ENCODE results near the gene IFNG-AS1.

The IFNG-AS1 gene

DNA sequence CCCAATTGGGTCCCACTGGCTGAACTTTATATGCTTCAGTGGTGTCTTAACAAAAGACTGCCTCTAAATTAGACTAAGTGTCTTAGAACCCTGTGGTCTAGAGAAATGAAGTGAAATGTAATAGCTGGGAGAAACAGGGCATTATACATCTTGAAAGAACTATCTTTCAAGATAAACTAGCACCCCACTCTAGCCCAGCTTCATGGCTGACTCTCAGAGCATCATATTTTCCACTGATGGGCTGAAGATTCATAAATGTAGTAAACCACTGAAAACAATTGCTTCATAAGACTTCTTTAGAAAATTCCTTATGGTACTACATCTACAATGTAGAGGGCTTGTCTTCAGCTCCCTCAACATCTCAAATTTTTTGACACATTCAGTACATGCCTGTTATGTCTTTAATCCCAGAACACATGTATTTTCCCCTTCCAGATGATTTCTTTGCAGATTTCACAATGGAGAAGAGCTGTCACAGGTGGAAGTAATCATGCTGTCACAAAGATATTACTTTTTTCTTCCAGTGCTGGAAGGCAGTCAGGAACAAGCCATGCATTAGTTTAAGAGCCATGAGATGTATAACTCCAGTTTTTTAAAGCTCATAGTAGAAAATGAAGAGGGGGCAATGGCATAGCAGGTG, 48.5 kb downstream of the IFNG-AS1 start:
- no peak for DNase-seq (ENCODE audit: low spot score)

DNA sequence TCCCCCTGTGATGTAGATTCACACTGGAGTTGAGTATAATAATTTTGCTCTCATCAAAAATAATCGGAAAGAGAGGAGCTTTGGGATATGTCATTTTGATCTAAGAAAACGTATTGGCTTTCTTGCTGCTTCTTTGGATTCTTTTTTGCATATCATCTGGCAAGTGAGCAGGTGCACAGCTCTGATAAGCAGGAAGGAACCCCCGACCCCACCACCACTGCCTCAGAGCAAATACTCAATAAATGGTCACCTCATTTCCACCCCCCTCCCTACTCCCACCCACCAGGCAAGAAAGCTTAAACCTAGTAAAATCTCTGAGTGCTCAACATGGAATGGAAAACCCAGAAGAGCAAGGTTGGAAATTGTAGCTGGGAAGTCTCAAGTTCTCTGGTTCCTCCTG, 49.4 kb downstream of the IFNG-AS1 start:
- DNase-seq (ENCODE audit: low spot score) = no peak

DNA sequence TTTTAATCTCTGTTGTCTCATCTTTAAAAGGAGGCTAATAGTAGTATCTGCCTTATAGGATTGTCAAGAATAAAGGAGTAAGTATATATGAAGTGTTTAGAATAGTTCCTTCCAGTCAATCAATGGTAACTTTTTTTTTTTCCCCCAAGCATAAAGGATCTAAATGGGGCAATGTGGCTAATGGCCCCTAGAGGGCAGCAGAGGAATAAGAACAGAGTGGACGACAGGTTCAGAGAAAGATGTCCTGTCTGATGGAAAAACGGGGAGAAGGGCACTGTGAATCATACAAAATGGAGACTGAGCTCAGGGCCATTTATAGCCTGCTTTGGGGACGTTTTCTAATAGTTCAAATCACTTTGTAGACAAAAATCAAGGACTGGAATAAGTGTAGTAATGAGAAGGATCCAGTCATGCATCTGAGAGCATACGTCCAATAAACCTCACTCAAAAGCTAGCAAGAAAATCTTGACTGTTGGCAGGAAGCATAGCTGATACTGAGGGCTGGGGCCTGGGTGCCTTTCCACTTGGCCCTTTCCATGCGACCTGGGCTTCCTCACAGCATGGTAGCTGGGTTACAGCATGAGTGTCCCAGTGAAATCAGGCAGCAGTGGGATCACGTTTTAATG, 51.3 kb downstream of the IFNG-AS1 start:
- DNase-seq (ENCODE audit: low spot score) = peak; percentile 64

DNA sequence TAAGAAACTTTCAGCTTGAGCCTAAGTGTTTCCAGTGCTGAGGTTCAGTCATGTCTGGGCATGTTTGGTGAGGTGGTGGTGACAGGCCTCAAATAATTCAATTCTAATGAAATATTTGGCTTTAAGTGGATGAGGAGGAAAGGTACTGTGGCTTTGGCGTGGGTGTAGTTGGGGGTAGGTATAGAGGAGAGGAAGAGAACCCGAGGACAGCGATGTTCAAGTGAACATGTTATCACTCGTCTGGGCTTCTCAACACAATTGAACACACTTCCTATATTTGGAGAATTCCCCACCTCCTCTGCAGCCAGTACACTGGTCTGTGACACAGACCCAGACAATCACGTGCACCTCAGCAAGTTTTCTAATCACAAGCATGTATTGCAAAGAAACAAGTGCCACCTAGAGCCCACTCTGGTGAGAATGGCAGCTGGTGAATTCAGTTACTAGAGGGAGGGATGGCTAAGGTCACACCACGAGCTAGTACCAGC, 53.0 kb downstream of the IFNG-AS1 start:
- no peak for DNase-seq (ENCODE audit: low spot score)

DNA sequence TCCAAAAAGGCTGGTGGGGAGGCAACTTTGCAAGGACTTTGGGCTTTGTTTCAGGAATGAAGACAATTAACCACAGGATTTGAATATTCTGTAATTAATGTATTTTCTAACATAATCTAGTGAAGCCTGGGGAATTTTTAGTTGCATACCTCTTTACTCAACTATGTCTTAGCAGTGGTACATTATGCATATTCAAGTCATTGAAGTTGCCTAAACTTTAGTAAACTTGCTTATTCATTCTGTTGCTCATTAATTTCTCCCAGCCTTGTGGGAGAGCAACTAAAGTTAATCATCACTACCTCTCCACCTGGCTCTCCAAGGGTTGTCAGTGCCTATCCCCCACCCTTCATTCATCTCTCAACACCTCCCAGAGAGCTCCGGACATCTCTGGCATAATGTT, 54.2 kb downstream of the IFNG-AS1 start:
- DNase-seq (ENCODE audit: low spot score) = no peak

DNA sequence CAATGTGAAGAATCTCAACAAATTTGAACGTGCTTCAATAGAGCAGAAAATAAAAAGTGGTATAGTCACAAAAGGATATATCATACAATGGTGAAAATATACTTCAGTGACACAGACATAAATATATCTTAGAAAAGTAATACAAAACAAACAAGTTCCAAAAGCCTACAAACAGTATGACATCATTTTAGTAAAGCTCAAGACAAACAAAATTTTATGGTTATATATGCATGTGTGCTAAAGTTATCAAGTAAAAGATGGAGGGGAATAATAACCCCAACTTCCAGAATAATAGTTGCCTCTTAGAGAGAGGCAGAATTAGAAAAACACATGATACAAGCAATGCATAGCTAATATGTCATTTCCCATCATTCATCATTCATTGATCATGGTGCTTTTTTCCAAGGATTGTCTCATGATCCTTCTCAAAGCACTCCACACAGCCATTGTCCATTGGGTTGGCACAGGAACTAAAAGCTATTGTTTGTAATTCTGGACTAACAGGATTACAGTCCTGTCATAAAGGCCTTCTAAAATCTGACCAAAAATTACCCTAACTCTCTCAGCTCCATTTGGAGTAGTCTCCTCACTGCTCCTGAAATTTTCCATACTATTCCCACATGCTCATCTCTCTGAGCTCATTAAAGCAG, 59.5 kb downstream of the IFNG-AS1 start:
- DNase-seq (ENCODE audit: low spot score) = no peak

DNA sequence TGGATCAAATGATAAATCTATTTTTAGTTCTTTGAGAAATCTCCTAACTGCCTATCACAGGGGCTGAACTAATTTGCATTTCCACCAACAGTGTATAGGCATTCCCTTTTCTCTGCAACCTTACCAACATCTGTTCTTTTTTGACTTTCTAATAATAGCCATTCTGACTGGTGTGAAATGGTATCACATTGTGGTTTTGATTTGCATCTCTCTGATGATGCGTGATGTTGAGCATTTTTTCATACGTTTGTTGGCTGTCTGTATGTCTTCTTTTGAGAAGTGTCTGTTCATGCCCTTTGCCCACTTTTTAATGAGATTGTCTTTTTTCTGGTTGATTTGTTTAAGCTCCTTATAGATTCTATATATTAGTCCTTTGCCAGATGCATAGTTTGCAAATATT, 67.1 kb downstream of the IFNG-AS1 start:
- DNase-seq (ENCODE audit: low spot score) = no peak

DNA sequence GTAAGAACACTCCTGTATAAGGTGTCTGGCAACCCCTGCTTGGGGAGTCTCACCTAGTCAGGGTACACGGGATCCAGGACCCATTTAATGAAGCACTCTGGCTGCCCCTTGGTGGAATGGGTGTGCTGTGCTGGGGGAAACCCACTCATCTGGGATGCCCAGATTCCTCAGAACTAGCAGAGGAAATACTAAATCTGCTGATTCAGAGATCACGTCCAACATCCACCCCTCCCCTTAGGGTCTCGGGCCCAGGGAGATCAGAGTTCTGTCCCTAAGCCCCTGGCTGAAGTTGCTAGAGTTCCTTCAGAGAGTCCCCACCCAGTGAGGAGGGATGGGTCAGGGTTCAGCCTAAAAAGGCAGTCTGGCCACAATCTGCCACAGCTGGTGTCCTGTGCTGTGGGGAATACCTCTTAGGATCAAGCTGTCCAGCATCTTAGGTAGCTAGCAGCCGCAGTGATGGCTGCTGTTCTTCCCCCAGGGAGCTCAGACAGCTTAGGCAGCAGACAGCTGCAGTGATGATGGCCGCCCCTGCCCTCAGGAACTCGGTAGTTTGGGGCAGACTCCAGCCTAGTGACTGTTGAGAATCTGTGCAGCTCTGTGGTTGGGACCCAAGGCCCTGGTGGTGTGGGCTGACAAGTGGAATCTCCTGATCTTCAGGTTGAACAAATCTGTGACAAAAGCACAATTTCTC, 74.8 kb downstream of the IFNG-AS1 start:
- DNase-seq (ENCODE audit: low spot score) = no peak

DNA sequence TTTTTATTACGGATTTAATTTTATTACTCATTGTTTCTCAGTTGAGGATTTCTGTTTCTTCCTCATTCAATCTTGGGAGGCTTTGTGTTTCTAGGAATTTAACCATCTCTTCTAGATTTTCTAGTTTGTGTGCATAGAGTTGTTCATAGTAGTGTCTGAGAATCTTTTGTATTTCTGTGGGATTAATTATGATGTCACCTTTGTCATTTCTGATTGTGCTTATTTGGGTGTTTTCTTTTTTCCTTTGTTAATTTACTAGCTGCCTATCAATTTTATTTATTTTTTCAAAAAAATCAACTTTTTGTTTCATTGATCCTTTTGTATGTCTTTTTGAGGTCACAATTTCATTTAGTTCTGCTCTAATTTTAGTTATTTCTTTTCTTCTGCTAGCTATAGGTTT, 75.9 kb downstream of the IFNG-AS1 start:
- DNase-seq (ENCODE audit: low spot score) = no peak

DNA sequence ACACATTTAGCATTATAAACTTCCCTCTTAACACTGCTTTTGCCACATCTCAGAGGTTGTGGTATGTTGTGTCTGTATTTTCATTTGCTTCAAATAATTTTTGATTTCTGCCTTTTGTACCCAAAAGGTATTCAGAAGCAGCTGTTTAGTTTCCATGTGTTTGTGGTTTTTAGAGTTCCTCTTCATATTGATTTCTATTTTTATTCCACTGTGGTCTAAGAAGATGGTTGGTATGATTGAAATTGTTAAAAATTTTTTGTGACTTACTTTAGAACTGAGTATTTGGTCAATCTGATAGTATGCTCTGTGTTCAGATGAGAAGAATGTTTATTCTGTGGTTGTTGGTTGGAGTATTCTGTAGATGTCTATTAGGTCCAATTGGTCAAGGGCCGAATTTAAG, 76.4 kb downstream of the IFNG-AS1 start:
- DNase-seq (ENCODE audit: low spot score) = no peak

DNA sequence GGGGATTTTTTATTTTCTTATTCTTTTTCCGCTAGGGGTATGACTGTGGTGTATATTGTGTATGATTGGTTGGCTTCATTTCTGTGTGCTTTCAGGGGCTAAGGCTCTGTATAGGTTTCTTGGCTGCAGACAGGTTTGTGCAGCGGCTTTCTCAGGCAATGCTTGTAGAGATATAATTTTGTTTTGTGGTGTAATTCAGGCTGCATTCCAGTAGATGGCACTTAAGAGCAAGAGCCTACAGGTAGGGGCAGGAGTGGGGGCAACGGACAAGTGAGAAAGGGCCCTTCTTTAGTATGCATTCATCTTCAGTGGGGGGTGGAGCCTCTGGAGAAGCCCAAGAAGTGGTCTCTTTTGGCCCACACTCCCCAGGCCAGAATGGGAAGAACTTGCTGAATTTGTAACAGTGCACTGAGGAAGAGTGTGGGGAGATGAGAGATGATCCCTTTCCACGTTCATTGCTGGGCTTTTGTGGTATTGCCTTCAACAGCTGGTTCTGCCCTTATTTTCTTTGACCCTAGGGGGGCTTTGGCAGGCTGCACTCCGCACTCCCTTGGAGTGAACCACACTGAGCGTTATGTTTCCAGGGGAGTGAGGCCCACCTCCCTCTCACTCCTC, 78.6 kb downstream of the IFNG-AS1 start:
- no peak for DNase-seq (ENCODE audit: low spot score)

DNA sequence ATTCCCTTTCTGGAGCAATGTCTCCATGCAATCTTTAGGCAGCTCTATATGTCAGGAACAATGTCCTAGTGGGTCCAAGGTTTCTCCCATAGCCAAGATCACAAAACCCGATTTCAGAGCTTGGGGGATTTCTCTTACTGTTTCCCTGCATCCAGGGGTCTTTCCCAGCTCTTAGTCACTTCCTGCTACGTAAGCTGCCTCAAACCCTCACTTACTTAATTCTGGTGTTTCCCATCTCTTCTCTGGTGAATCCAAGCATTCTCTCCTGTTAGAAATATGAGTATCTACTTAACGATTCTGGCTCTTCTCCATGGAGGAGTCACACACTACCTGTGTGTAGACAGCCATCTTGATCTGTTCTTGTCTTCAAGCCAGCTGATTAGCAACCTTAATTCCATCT, 80.0 kb downstream of the IFNG-AS1 start:
- no peak for DNase-seq (ENCODE audit: low spot score)

All from AG08396 (cell line).